ENCODE measurements around the gene UBL5.

GRCh38 chr19:9786819-9787218 is 40.9 kb upstream of the UBL5 start:
- TF ChIP-seq CTCF (IDR thresholded peaks at IDR 0.05; ENCODE audit: insufficient read depth, low read depth, low read length) (no peak), EZH2 (IDR thresholded peaks at IDR 0.05; ENCODE audit: insufficient read depth, low read length) (no peak)

All from astrocyte (in vitro differentiated cells and primary cell).